ENCODE data around the gene C10orf95. TPM values are rescaled to one million over a fixed set of nuclear protein-coding genes. Genes with fewer than 3 reads are reported as not detected.

The C10orf95 gene
- total and polyA plus RNA-seq, 2 of the 13 experiments (the other 11 are each of a cell fraction or from before 2014, with no cell fraction given): 0.05 to 0.07 TPM

DNA sequence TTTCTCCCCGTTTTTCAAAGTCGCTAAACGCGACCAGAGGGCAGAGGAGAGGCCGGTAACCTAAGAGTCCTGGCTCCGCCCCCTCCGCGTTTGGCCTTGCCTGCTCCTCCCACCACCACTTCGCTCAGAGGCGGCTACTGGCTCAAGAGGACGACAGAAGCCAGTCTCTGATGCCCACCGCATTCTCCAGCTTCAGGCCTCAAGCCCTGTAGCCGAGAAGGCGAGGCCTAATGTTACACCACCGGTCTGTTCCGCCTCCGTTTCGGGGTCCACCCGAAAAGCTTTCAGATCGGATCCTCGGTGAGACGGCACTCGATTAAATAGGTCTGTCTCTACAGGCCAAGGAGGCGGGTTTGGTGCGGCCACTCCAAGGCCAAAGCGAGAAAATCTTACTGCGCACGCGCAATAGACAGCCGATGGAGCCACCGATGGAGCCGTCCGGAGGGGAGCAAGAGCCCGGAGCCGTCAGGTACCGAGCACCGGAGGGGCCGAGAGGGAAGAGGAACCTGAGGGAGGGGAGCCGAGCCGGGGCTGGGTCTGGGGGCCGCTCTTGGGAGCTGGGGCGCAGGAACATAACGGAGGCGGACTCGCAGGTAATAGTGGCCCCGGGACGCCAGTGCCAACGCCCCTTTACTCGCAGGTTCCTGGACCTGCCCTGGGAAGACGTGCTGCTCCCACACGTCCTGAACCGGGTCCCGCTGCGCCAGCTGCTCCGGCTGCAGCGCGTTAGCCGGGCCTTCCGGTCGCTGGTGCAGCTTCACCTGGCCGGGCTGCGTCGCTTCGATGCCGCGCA lies 30.4 kb downstream of the C10orf95 start, which contains the start of gene FBXL15 (continued):
- TF ChIP-seq MXD4 (CRISPR knock-in tag; IDR thresholded peaks at IDR 0.05) (no peak; the same call in 1 of the 2 replicates), ATAD3A (CRISPR knock-in tag; IDR thresholded peaks at IDR 0.05) (no peak), ZSCAN21 (CRISPR knock-in tag; IDR thresholded peaks at IDR 0.05; ENCODE audit: borderline replicate concordance) (peak; percentile 81; the same call in 1 of the 2 replicates), MTA3 (CRISPR knock-in tag; IDR thresholded peaks at IDR 0.05) (no peak), HNRNPL (IDR thresholded peaks at IDR 0.05; ENCODE audit: low read depth, low read length) (no peak), GTF3A (CRISPR knock-in tag; conservative IDR thresholded peaks at IDR 0.05) (no peak), NPAS2 (CRISPR knock-in tag; IDR thresholded peaks at IDR 0.05; ENCODE audit: borderline replicate concordance) (0 out of 2 replicates have a peak, but pooled peaks have one; percentile 69), EP300 (IDR thresholded peaks at IDR 0.05; ENCODE audit: low read depth in 2 of 2, low read length in 2 of 2) (0 out of 4 replicates have a peak, but pooled peaks have one; percentile 24 to 30), EP300 (CRISPR knock-in tag; IDR thresholded peaks at IDR 0.05; ENCODE audit: borderline replicate concordance) (peak; percentile 39; the same call in 1 of the 2 replicates), MAFG (CRISPR knock-in tag; IDR thresholded peaks at IDR 0.05) (no peak), PHF8 (CRISPR knock-in tag; IDR thresholded peaks at IDR 0.05) (peak; percentile 85), MXD1 (CRISPR knock-in tag; IDR thresholded peaks at IDR 0.05) (peak; percentile 45; the same call in 1 of the 2 replicates), MTF1 (CRISPR knock-in tag; IDR thresholded peaks at IDR 0.05) (peak; percentile 53; the same call in 1 of the 2 replicates), ZNF549 (CRISPR knock-in tag; IDR thresholded peaks at IDR 0.05) (no peak), MTF2 (CRISPR knock-in tag; IDR thresholded peaks at IDR 0.05; ENCODE audit: borderline replicate concordance) (no peak; the same call in 1 of the 2 replicates), MBD4 (IDR thresholded peaks at IDR 0.05; ENCODE audit: borderline replicate concordance, low read length) (no peak), ZFP36L2 (CRISPR knock-in tag; IDR thresholded peaks at IDR 0.05) (peak; percentile 47; the same call in 1 of the 2 replicates), NONO (IDR thresholded peaks at IDR 0.05) (no peak), NONO (CRISPR knock-in tag; conservative IDR thresholded peaks at IDR 0.05) (peak; percentile 91), ZNF766 (CRISPR knock-in tag; IDR thresholded peaks at IDR 0.05; ENCODE audit: borderline replicate concordance) (peak; percentile 41; the same call in 1 of the 2 replicates), ZNF407 (CRISPR knock-in tag; IDR thresholded peaks at IDR 0.05; ENCODE audit: not compliant biosample characterization) (no peak), ZNF33B (CRISPR knock-in tag; IDR thresholded peaks at IDR 0.05) (peak; percentile 7; the same call in 1 of the 2 replicates)
